ENCODE data around the gene FXYD2.

Gene FXYD2

DNA sequence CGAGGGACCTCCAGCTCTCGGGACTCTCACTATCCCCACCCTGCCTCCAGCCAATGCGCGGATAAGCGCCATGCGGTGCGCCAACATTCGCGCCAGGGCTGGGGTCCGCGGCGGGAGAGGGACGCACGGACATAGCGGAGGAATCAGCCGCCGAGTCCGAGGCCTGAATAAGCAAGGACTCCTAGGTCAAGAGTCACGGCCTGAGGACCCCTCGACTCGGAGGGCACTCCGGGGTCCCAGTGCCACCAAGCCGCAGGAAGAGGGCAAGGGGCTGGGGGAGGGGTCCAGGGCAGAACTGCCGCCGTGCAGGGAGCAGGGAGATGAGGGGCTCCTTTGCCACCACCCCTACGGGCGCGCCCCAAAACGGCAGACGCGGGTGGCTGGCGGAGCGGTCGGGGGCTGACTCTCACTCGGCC is 28.1 kb downstream of the FXYD2 start:
- DNase-seq (ENCODE audit: low spot score) = no peak

DNA sequence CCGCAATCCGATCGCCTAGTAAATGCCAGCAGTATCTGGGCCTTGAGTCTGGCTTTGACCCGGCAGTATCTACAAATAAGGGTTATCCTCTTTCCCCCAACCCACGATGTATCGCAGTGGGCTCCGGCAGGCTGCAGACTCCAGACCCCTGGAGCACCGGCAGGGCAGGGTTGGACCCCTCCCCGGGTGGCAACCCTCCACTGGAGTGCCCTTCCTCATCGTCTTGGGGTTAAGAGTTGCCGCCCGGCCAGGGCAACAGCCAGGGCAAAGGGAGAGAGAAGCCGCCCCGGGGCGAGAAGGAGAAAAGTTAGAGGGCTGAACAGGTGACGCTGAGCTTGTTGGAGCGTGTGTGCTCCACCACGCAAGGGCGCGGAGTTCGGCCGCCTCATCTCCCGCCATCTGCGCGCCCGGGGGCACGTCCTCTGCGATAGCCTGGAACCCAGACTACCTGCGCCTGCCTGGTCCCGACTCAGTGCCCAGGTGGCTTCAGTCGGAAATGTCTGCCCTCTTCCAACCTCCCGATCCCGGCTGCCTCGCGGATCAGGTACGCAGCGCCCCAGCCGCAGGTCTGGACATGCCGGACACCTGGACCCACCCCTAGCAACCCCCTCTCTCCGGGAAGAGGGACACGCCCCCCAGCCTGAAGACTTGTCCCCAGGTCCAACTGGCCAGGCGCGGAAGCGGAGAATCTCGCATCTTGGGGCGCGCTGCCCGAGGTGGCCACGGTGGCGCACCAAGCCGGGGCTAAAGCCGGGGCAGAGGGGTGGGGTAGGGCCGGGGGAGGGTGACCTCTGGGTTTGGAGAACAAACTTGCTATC is 28.7 kb downstream of the FXYD2 start:
- DNase-seq (ENCODE audit: low spot score) = no peak

DNA sequence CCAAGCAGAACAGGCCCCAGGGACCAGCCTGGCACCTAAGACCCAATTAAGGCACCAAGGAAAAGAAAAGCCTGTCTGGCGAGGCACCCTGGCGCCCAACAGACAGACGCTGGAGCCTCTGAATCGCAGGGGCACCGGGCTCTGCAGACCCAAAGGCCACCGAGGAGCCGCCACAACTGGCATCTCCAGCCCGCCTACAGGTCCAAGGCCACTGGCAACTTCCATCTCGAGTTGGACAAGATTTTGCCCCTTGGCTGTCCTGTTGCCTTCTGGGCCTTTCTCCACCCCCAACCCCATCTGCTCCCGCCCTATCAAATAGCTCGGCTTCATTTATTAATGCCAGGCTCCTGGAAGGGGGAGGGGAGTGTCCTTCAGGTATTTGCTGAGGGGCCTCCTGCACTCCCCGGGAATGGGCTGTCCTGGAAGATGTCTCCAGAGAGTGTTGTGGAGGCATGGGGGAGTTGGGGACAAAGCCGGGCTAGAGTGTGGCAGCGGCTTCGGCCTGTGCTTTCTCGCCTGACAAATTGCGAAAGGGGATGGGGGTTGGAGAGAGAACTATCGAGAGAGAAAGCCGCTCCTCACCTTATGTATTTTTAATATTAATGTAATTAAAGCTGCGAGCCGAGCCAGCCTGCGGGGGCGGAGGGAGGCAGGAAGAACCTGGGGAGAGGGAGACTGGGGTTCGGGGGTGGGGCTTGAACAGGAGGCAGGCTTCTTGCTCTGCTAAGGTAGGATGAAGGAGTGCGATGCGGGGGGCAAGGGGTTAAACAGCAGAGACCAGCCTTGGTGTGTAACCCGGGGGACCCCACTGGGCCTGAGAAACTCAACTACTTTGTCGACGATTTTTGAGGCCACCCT is 29.5 kb downstream of the FXYD2 start:
- no peak for DNase-seq (ENCODE audit: low spot score)

DNA sequence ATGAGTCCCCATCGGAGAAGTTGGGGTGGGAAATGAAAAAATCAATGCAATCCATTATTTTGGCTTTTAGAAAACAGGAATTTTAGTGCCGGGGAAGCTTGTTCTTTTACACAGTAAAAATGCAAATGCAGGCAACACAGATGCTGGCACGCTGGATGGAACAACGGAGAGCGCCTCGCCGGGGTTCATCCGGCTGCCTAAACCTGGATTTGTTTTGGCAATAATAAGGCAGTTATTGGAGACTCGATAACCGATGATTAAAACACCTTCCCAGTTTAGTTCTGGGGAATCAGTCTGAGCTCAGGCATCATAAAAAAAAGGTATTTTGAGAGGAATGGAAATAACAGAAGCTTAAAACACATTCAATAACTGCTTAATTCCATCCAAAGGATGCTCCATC is 30.4 kb downstream of the FXYD2 start:
- no peak for DNase-seq (ENCODE audit: low spot score)

DNA sequence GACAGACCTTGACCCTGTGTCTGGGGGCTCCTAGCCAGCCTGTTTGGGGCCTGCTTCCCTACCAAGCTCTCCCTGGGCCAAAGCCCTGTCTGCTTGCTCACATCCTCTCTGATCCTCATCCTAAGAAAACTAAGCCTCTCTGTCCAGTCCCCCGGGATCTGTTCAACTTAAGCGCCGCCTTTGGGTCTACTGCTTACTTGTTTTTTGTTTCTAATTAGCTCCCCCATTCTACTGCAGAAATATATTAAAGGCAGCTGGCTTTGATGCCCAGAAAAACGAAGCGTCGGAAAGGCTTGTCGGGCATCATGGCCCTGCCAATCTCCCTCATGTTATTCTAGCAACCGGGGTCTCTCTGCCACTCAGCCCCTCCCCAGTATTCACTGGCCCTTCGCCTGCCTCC is 31.0 kb downstream of the FXYD2 start:
- DNase-seq (ENCODE audit: low spot score) = no peak

DNA sequence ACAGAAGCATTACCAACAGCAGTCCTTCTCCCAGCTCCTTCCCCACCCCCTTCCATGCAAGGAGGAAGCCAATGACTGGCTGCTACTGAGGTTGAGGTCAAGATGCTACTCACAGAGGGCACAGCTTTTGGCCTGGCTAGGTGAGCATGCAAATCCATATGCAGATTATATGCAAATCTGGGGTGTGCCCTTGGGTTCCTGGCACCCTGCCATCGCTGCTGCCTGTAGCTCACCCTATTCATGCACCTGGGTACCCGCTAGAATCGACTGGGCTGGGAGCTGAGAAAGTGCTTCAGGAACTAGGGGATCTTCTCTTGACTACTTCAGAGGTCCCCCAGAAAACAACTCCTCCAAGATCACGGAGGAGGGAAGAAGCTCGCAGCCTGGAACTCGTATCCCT is 31.6 kb downstream of the FXYD2 start:
- DNase-seq (ENCODE audit: low spot score) = no peak

DNA sequence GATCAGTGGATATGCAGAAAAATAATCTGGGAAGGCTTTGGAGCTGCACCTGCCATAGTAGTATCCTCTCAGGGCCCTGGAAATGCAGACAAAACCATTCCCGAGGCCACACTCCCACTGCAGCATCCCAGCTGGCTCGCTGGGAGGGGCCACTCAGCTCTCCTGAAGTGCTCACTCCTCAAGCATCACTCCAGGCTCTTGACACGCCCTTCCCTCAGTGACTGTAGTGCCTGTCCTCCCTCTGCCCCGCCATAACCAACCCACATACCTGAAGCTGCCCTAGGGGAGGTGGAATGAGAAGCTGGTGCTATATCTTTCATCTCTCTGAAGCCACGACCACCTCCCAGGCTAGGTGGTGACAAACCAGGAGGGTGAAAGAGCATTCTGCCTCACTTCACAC is 32.3 kb downstream of the FXYD2 start:
- no peak for DNase-seq (ENCODE audit: low spot score)

DNA sequence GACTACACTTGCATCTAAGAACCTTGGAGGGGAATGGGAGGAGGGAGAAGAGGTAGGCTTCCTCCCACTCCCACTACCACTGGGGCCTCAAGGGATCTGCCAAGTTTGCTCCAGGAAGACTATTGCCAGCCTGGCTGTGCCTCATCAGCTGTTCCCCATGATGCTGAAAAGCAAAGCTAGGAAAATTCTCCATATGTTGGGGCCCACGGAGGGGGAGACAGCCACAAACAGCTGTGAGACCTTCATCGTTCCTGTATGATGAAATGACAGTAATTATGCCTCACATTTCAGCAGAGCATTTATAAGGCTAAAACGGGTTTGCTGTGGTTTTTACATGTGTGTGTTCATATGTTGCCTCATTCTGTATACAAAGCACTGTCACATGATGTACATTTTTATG is 34.3 kb downstream of the FXYD2 start:
- no peak for DNase-seq (ENCODE audit: low spot score)

DNA sequence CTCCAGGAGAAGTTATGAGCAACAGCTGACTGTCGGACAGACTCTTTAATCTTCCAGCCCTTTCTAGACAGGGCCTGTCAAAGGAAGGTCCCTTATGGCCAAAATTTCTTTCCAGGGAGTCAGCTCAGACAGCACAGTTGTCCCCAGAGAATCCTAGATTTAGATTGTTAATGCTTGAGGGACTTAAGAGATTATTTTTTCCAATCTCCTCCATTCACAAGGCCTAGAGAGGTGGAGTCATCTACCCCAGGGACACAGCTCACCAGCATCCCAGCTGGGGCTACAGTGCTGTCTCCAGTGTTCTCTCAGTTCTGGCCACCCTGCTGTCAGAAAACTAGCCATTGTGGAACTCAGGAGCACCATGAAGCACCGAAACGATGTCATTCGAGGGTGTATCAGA is 35.3 kb downstream of the FXYD2 start:
- no peak for DNase-seq (ENCODE audit: low spot score)

DNA sequence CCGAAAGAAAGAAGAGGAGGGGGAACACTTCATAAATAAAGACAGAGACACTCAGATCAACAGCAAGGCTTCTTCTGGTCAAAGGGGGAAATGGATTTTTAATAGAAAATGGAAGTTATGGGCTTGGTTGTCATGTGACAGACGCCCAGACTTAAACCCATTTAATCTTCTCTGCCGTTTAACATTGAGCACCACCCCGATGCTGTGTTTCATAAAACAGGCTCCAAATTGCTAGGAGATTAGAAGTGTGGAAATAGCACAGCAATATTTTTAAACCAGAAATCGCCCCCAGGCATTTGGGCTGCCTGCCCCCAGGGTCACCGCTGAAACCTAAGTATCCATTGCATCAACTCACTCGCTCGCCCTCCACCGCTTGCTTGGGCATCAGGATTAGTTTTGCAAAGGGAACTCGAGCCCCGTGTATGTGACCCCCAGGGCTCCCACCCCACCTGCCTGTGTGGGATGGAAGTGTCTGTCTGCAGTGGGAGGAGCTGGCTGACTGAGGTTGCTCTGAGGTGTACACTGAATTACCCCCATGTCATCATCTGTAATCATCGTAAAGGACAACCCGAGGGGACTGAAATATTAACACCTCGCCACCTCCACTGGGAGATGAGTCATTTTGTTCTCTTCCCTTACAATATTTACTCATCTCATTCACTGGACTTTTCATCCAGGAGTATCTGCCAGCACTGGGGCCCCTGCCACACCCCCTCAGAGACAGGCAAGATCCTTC is 38.2 kb downstream of the FXYD2 start:
- no peak for DNase-seq (ENCODE audit: low spot score)

DNA sequence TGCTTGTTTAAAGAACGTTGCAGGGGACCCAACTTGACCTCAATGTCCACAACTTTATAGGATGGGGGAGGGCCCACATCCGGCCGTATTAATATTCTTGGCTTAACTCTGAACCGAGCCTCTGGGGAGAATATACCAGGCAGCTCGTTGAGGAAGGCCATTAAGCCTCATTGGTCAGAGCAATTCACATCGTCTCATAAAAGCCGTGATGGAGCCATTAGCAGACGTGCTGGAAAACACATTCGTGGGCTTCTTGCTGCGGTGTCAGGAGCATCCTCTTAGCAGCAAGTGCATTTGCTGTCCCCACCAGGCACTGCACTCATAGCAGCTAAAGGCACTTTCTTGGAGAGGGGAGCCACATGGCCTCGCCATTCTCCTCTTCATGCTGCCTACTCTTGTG is 42.4 kb downstream of the FXYD2 start:
- DNase-seq (ENCODE audit: low spot score) = no peak

DNA sequence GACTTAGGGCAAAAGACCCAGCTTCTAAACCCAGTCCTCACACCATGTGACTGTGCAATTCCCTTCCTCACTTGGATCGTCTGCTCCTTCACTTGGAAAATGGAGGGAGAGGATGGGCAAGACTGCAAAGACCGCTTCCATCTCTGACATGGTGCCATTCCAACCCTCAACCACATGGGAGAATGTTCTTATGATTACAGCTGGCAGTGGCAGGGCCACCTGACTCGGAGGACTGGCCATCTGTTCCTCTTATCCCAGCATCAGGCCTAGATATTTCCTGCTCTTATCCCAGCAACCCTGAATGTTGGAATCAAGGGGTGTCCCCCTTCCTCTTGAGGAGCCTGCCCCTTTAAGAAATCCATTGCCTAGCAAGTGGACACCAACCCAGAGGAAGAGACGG is 42.9 kb downstream of the FXYD2 start:
- no peak for DNase-seq (ENCODE audit: low spot score)

DNA sequence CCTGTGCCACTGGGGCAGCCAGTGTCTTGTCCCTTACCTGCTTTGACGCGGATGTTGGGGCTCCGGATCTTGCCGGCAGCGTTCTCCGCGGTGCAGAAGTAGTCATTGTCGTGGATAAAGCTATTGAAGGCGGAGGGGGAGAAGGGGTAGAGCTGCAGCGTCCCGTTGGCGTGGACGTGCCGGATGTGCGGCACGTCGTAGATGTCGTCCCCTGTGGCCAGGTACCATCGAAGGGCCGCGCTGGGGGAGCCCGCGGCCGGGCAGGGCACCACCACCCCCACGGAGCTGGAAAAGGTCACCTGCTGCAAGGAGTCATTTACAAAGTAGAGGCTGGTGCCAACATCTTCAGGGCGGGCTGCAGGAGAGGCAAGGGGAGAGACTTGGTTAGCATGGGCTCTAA is 44.1 kb downstream of the FXYD2 start:
- DNase-seq (ENCODE audit: low spot score) = no peak

DNA sequence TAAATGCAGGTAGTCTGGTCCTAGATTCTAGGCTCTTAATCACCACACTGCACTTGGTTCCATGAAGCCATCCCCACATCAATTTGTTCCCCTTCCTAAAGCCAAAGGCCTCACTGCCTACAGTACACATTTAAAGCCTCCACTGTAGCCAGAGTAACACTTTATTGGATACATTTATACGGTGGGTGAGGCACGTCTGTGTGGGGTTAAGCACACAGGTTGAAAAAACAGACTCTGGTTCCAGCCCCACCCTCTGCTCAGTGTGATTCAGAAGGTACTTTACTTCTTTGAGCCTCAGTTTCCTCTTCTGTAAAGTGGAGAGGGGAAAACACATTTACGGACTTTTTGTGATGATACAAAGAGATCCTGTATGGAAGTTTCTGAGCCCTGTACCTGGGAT is 50.0 kb downstream of the FXYD2 start:
- no peak for DNase-seq (ENCODE audit: low spot score)

DNA sequence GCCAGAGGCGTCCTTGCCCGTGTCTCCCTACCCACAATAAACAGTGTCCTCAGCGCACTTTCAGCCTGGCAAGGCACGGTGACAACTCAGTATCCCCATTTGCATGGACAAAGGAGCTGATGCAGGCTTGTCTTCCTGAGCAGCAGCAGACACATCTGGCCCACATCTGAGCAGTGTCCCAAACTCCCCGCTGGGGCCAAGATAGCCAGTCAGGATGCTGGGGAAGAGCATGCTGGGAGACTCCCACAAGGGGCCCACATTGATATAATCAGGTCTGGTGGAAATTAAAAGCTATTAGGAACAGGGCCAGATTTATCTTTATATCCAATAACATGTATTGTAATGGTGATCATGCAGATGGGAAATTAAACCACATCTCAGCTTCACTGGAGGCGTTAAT is 52.2 kb downstream of the FXYD2 start:
- DNase-seq (ENCODE audit: low spot score) = no peak

DNA sequence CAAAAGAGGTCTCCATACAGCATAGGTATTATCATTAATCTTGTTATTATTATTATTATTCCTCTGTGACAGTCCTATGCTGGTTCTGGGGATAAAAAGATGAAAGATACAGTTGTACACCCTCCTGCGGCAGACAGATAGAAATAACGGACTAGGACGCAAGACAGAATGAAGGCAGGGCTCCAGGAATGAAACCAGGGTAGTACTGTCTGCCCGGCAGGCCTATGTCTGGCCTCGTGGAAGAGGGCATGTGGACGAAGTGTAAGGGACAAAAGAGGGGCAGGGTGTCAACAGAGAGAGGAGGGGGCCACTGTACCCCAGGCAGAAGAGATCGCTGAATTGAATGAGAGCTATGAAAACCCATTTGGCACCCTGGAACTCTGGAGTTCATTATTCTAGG is 52.7 kb downstream of the FXYD2 start:
- DNase-seq (ENCODE audit: low spot score) = no peak

DNA sequence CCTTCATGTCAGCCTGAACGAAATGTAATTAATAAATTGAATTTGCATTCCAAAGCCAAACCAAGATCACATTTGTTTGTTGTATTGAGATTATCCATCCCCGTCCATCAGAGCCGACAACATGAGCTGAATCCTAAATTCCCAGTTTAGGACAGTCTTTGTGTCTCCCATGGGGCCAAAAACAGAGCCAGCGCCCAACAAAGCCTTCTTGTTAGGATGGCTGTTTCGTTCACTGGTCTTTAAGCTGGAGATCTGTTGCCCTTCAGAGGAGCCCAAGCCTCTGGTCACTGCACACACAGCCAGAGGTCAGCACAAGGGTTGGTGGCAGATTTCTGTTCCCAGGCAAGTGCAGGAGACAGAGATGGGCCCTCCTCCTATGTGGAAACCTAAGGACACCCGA is 53.3 kb downstream of the FXYD2 start:
- DNase-seq (ENCODE audit: low spot score) = no peak

DNA sequence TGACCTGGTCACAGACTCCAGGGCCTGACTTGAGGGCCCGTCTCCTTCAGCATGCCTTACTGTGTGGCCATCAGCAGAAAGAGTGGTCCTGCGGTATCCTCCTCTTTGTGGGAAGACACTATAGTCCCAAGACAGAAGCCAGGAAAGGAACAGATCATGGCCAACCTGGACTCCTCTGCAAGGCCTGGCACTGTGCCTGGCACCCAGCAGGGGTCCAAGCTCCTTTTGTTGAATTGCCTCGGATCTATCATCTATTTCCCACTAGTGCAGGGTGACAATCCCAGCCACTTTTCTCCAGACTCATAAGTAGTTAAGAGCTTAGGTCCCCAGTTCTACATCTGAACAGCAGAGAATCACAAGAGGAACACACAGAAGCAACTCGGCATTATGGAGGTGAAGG is 54.5 kb downstream of the FXYD2 start:
- DNase-seq (ENCODE audit: low spot score) = no peak

Measured in kidney capillary endothelial cell (primary cell).